GM23338 (cell line): ENCODE data around the gene ZNF235. TPM values are rescaled to one million over a fixed set of nuclear protein-coding genes. Genes with fewer than 3 reads are reported as not detected.

Experiments
- ATAC-seq: fragments of 200-7000 bp; cut with Tn5 transposase; 3 replicates; pipeline ENCODE4 v1.9.1; 2020
- DNase-seq: peaks from one replicate; pipeline ENCODE4 v3.0.0-alpha.2; 2015; ENCODE audit warnings: low spot score
- H2AFZ ChIP-seq: fragments of 200-600 bp; sonication (generic); 2 replicates; pipeline ENCODE4 v1.8.0; 2016; ENCODE audit warnings: antibody characterized with exemption, mild to moderate bottlenecking, moderate library complexity
- H3F3A ChIP-seq: fragments of 200-600 bp; sonication (generic); replicated peaks from 2 replicates; pipeline ENCODE4 v1.8.0; 2017; ENCODE audit warnings: antibody characterized with exemption, mixed run types, low read depth
- H3K27ac ChIP-seq: fragments of 200-600 bp; sonication (generic); 2 replicates; pipeline ENCODE4 v1.6.1; 2016; ENCODE audit warnings: low read depth
- H3K27me3 ChIP-seq: fragments of 200-600 bp; sonication (generic); 2 replicates; pipeline ENCODE4 v1.8.0; 2016; ENCODE audit warnings: mild to moderate bottlenecking, mixed run types, moderate library complexity; ENCODE audit not compliant: insufficient read depth
- H3K36me3 ChIP-seq: fragments of 200-600 bp; sonication (generic); 2 replicates; pipeline ENCODE4 v1.8.0; 2016; ENCODE audit warnings: mild to moderate bottlenecking; ENCODE audit not compliant: insufficient read depth
- H3K4me1 ChIP-seq: fragments of 200-600 bp; sonication (generic); 2 replicates; pipeline ENCODE4 v1.8.0; 2016; ENCODE audit warnings: mild to moderate bottlenecking, moderate library complexity; ENCODE audit not compliant: insufficient read depth
- H3K4me2 ChIP-seq: fragments of 200-600 bp; sonication (generic); 2 replicates; pipeline ENCODE4 v1.7.1; 2017; ENCODE audit warnings: mixed run types
- H3K4me3 ChIP-seq: fragments of 200-600 bp; sonication (generic); 2 replicates; pipeline ENCODE4 v1.6.1; 2016; ENCODE audit warnings: mixed run types
- H3K79me2 ChIP-seq: fragments of 200-600 bp; sonication (generic); replicated peaks from 2 replicates; pipeline ENCODE4 v1.8.0; 2017; ENCODE audit warnings: mild to moderate bottlenecking; ENCODE audit not compliant: insufficient read depth
- H3K9me2 ChIP-seq: fragments of 200-600 bp; sonication (generic); 2 replicates; pipeline ENCODE4 v1.8.0; 2017; ENCODE audit not compliant: insufficient read depth
- H4K20me1 ChIP-seq: fragments of 200-600 bp; sonication (generic); replicated peaks from 2 replicates; pipeline ENCODE4 v1.8.0; 2017; ENCODE audit warnings: mild to moderate bottlenecking; ENCODE audit not compliant: insufficient read depth
- H3K27ac Mint-ChIP-seq: 2 replicates; pipeline ENCODE4 v1.8.0; 2020; ENCODE audit warnings: inconsistent platforms, mild to moderate bottlenecking, moderate library complexity, mixed read lengths
- H3K27me3 Mint-ChIP-seq: 3 replicates; pipeline ENCODE4 v1.8.0; 2022; ENCODE audit warnings: low read depth, mild to moderate bottlenecking, moderate library complexity, mixed read lengths, inconsistent platforms; ENCODE audit not compliant: insufficient read depth, poor library complexity
- H3K36me3 Mint-ChIP-seq: 3 replicates; pipeline ENCODE4 v1.8.0; 2021; ENCODE audit warnings: low read depth, mild to moderate bottlenecking, inconsistent platforms, moderate library complexity, mixed read lengths
- H3K4me1 Mint-ChIP-seq: 3 replicates; pipeline ENCODE4 v1.8.0; 2020; ENCODE audit warnings: mild to moderate bottlenecking, inconsistent platforms, mixed read lengths
- H3K4me3 Mint-ChIP-seq: 3 replicates; pipeline ENCODE4 v1.8.0; 2021; ENCODE audit warnings: moderate library complexity, mild to moderate bottlenecking, inconsistent platforms, mixed read lengths
- H3K9me3 Mint-ChIP-seq: 3 replicates; pipeline ENCODE4 v1.8.0; 2020; ENCODE audit warnings: moderate library complexity, mild to moderate bottlenecking, inconsistent platforms, mixed read lengths
- CREB1 ChIP-seq: fragments of 250-450 bp; sonication (Bioruptor Pico); IDR thresholded peaks from 2 replicates; pipeline ENCODE4 v1.5.0; 2020; ENCODE audit warnings: low read depth, mild to moderate bottlenecking, moderate library complexity
- CTCF ChIP-seq, 2 experiments: fragments of 200-600 bp in 1 of 2; sonication (generic) in 1 of 2; conservative IDR thresholded peaks; 2 replicates each; pipeline versions ENCODE4 v1.5.1 to v1.6.1; 2016 to 2017; ENCODE audit warnings: antibody characterized with exemption in 2 of 2, low read depth in 2 of 2, mild to moderate bottlenecking in 2 of 2, moderate library complexity in 1 of 2
- EZH2 ChIP-seq: fragments of 200-600 bp; sonication (generic); IDR thresholded peaks from one replicate; pipeline ENCODE4 v1.8.0; 2017; ENCODE audit warnings: antibody characterized with exemption, mild to moderate bottlenecking, low read depth; ENCODE audit not compliant: unreplicated experiment
- EZH2phosphoT487 ChIP-seq: fragments of 200-600 bp; sonication (generic); IDR thresholded peaks from one replicate; pipeline ENCODE4 v1.8.1; 2018; ENCODE audit warnings: antibody characterized with exemption; ENCODE audit not compliant: unreplicated experiment
- JUNB ChIP-seq: IDR thresholded peaks from one replicate; pipeline ENCODE4 v1.6.1; 2016; ENCODE audit warnings: antibody characterized with exemption; ENCODE audit not compliant: unreplicated experiment
- NANOG ChIP-seq: IDR thresholded peaks from 2 replicates; pipeline ENCODE4 v1.6.1; 2016; ENCODE audit warnings: antibody characterized with exemption, borderline replicate concordance
- POLR2AphosphoS5 ChIP-seq: IDR thresholded peaks from 2 replicates; pipeline ENCODE4 v1.6.1; 2016; ENCODE audit warnings: antibody characterized with exemption, low read depth
- REST ChIP-seq: IDR thresholded peaks from one replicate; pipeline ENCODE4 v1.6.1; 2018; ENCODE audit warnings: antibody characterized with exemption; ENCODE audit not compliant: unreplicated experiment
- STAT1 ChIP-seq: IDR thresholded peaks from one replicate; pipeline ENCODE4 v1.6.1; 2016; ENCODE audit warnings: antibody characterized with exemption; ENCODE audit not compliant: unreplicated experiment
- ZNF114 ChIP-seq: fragments of 250-450 bp; sonication (Bioruptor Pico); IDR thresholded peaks from 2 replicates; pipeline ENCODE4 v1.5.0; 2020; ENCODE audit warnings: mild to moderate bottlenecking, moderate library complexity
- ZNF331 ChIP-seq: fragments of 250-450 bp; sonication (Bioruptor Pico); IDR thresholded peaks from 2 replicates; pipeline ENCODE4 v1.5.0; 2020; ENCODE audit warnings: low read depth, mild to moderate bottlenecking, moderate library complexity
- ZNF462 ChIP-seq: fragments of 250-450 bp; sonication (Bioruptor Pico); IDR thresholded peaks from 2 replicates; pipeline ENCODE4 v1.5.0; 2020; ENCODE audit warnings: mild to moderate bottlenecking, moderate library complexity
- polyA plus RNA-seq: library from polyadenylated mRNA; unstranded; fragments of >200 nt; fragmentation: Nextera tagmentation; extraction: Ambion mirVana; gene quantifications from 2 replicates; pipeline ENCODE4 v1.2.1, GENCODE V29; 2016
- total RNA-seq: library from RNA; depleted of rRNA; stranded (reverse); fragments of >200 nt; shearing (Covaris generic); gene quantifications from 2 replicates; pipeline ENCODE4 v1.2.3, GENCODE V29; 2014
- TF ChIP-seq, protein P1 (sequence below): IDR thresholded peaks from 2 replicates; pipeline ENCODE4 v1.6.1; 2016; ENCODE audit warnings: antibody characterized with exemption

The ZNF235 gene
- total and polyA plus RNA-seq, 2 experiments from 2014 or later, result 5.0 to 5.1 TPM

DNA sequence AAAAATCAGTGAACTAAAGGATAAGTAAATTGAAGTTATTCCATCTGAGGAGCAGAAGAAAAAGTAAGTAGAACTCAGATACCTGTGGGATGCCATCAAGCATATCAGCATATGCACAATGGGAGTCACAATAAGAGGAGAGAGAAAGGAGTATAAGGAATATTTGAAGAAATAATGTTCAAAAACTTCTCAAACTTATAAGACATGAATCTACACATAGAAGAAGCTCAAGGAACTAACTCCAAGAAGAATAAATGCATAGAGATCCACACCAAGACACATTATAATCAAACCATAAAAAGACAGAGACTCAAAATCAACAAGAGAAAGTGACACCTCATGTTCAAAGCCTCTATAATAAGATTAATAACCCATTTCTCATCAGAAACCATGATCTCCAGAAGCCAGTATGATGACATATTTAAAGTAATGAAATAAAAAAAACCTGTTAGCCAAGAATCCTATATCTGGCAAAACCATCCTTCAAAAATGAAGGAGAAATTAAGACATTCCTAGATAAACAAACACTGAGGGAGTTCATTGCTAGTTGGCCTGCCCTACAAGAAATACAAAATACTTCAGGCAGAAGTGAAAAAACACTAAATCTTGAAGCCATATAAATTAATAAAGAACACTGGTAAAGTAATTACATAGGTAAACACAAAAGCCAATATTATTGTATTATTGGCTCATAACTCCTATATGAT is 49.0 kb downstream of the ZNF235 start:
- H3K4me1 ChIP-seq, result no peaks in the 10 kb centered on the region
- H3K9me3 Mint-ChIP-seq, result peaks cover 75% of the 10 kb centered on the region
- H2AFZ ChIP-seq, result no peak overlapping the region
- H3K4me1 Mint-ChIP-seq, result peaks cover 6% of the 10 kb centered on the region; the same call in 2 of the 3 replicates
- TF ChIP-seq NANOG (no peak), REST (no peak), JUNB (no peak), EZH2 (no peak), ZNF331 (no peak), ZNF462 (CRISPR knock-in tag) (no peak), CREB1 (CRISPR knock-in tag) (no peak), CTCF (conservative IDR thresholded peaks at IDR 0.05; ENCODE audit: low read depth in 2 of 2) (no peak), STAT1 (no peak), EZH2phosphoT487 (no peak), ZNF114 (CRISPR knock-in tag) (no peak), POLR2AphosphoS5 (no peak)
- TF ChIP-seq, protein P1, sequence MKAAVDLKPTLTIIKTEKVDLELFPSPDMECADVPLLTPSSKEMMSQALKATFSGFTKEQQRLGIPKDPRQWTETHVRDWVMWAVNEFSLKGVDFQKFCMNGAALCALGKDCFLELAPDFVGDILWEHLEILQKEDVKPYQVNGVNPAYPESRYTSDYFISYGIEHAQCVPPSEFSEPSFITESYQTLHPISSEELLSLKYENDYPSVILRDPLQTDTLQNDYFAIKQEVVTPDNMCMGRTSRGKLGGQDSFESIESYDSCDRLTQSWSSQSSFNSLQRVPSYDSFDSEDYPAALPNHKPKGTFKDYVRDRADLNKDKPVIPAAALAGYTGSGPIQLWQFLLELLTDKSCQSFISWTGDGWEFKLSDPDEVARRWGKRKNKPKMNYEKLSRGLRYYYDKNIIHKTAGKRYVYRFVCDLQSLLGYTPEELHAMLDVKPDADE, result no peak
- H3K4me3 Mint-ChIP-seq, result no peak overlapping the region
- no peak overlapping the region for H3K4me3 ChIP-seq
- no peaks in the 10 kb centered on the region for H3K27me3 ChIP-seq
- no peak overlapping the region for H3K27ac Mint-ChIP-seq
- no peaks in the 10 kb centered on the region for H3K79me2 ChIP-seq
- H3K27ac ChIP-seq, result no peak overlapping the region
- H3F3A ChIP-seq, result no peaks in the 10 kb centered on the region
- DNase-seq (no peak), ATAC-seq (no peak)
- H3K36me3 Mint-ChIP-seq, result peaks cover 45% of the 10 kb centered on the region
- 0 out of 2 replicates have a peak, but pooled peaks cover 8% of the 10 kb centered on the region for H3K36me3 ChIP-seq
- H4K20me1 ChIP-seq, result no peaks in the 10 kb centered on the region
- H3K27me3 Mint-ChIP-seq, result peaks cover 11% of the 10 kb centered on the region
- no peak overlapping the region for H3K4me2 ChIP-seq
- no peaks in the 10 kb centered on the region for H3K9me2 ChIP-seq
